NCI-H2107 treated with DMSO at 0.1 percent for 48 hours (cell line): Measurements from ENCODE around the gene MTA1.

Source experiments
- DNase-seq: peaks from one replicate; lab custom pipeline; 2025; ENCODE audit not compliant: unreplicated experiment; lab: John Stamatoyannopoulos, UW

MTA1 gene

DNA sequence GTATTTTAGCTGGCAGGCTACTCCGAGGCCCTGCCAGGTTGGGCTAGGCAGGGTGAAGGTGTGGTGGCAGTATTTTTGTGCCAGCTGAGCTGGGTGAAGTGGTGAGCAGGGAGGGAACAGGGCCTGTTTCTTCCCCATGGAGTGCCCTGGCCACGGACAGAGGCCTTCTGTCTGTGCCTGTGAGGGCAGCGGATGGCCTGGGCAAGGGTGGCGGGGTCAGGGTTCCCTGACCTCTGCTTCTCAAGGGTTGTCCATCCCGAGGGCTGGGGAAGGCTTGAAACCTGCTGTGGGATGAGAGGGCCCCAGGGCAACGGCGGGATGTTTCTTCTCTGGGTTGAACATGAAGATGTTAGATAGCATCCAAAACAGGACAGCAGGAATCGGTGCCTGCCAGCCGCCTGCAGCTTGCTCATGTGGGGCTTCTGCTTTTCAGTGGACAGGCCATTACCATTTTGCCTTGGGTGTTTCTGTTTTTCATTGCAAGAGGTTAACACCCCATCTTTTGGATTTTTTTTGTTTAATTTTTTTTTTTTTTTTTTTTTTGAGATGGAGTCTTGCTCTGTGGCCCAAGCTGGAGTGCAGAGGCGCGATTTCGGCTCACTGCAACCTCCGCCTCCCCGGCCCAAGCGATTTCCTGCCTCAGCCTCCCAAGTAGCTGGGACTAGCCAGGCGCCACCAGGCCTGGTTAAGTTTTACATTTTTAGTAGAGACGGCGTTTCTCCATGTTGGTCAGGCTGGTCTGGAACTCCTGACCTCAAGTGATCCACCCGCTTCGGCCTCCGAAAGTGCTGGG, 3.3 kb downstream of the MTA1 start:
- no peak for DNase-seq

DNA sequence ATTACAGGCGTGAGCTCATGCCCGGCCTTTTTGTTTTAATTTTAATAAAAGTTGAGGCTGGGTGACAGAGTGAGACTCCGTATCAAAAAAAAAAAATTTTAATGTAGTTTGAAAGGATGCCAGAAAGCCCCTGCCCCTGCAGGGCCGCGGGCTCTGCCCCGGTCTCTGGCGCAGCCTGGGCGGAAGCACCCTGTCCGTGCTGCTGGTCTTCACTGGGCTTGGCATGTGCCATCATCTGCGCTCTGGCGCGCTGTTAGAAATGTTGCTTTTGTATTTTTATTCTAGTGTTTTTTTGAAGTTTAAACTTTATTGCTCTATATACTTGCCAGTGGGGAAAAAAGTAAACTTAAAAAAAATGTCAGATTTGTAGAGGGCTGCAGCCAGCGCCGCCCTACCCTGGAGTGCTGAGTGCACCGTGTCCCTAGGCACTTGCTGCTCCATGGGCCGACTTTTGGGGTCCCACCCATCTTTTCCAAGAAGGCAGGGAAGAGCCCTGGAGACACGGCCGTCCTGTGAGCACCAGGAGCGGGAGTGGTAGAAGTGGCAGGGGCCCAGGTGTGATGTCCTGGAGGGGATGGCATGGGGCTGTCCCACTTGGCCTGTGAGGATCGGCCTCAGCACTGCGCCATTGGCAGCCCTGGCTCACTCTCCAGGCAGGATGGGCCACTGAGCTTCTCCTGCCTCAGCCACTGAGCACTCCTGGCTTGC, 4.0 kb downstream of the MTA1 start:
- no peak for DNase-seq

DNA sequence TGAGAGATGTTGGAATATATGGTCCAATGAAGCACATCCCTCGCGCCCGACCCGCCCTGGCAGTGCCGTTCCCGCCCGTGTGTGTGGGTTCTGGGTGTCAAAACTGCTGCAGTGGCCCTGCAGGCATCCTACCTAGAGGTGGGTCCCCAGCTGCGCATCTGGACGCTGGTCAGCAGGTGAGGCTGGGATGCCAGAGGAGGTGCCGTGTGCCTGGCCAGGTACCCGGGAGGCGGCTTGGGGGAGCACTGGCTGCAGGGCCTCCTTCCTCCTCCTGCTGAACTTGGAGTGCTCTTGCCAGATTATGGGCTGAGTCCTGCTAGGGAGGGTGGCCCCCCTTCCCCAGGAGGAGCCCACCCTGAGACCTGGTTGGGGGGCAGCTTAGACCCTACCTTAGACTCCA, 5.2 kb downstream of the MTA1 start:
- DNase-seq: no peak

DNA sequence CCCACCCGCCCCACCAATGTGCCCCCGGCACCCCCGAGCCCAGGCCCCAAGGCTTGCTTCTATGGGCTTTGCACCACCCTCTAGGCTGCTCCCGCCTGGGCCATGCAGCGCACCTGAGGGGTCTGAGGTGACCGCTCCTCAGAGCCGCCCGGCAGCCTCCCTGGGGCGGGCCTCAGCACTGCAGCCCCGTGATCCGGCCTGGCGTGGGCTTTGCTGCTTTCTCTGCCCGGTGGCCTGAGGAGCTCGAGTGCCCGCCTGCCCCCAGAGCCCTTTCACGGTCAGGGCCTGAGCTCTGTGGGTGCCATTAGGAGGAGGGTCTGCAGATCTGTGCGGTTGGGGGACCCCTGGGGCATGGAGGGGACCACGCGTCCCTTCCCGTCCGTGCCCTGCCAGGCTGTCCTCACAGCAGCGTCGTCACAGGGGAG, 6.2 kb downstream of the MTA1 start:
- no peak for DNase-seq

DNA sequence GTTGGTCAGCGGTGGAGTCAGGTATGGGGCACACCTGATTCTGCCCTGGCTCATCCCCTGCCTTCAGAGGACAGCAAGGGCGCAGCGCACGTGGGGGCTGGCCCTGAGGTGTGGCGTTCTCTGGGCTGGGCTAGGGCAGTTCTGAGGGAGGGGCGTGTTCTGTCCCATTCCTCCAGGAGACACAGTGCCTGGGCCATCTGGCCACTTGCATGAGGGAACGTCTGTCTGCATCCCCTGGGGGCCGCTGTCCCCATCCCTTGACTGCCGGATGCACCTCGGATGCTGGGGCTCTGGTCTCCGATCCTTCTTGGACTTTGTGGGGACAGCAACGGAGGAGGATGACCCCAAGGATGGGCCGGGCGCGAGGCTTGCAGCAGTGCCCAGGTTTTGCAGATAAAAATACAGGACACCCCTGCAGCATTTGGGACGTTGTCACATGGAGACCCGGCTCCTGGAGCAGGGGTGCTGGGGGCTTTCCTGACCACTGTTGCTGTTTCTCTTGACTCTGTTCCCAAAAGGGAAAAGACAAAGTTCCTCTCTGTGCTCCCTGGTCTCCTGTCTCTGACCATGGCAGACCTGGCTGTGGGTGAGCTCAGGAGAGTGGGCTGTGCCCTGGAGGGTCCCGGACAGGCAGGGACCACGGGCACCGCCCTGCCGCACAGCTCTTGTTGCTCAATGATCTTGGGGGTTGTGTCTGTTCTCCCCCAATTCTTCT, 6.9 kb downstream of the MTA1 start:
- no peak for DNase-seq

DNA sequence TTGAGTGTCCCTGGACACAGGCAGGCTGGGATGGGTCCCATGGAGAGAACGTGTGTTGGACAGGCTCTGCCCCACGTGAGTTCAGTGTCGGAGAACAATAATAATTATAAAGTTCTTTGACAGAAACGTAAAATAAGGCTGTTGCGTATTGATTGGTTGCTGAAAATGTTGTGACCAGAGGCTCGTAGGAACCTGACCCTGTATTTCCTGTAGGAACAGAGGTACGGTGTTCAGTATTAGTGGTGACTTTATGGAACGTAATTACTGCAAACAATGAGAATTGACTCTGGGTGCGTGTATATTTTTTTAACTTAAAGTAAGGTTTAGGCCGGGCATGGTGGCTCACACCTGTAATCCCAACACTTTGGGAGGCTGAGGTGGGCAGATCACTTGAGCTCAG, 7.8 kb downstream of the MTA1 start:
- DNase-seq: no peak

DNA sequence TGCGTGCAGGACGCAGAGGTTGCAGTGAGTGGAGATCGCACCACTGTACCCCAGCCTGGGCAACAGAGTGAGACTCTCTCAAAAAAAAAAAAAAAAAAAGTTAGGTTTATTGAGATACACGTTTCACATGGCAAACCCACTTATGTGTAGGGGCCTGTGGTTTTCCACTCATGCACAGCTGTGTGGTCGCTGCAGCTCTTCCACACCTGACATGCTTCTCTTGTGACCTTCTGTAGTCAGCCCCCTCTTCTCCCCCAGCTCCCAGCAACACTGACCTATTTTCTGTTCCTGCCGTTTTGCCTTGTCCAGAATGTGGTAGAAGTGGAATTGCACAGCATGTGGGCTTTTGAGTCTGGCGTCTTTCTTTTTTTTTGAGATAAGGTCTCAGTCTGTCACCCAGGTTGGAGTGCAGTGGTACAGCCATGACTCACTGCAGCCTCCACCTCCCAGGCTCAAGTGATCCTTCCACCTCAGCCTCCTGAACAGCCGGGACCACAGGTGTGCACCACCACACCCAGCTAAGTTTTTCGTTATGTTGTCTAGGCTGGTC, 8.4 kb downstream of the MTA1 start:
- no peak for DNase-seq

DNA sequence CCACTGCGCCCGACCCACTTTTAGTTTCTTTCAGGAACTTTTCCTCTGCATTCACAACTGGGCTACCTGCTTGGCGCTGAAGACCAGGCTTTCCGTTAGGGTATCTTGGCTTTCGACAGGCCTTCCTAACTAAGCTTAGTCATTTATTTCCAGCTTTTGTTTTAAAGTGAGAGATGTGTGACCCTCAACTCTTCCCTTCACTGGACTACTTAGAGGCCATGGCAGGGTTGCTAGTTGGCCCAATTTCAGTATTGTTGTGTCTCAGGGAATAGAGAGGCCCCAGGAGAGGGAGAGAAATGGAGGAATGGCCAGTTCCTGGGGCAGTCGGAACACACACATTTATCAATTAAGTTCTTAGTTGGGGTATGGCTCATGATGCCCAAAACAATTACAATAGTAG, 10.4 kb downstream of the MTA1 start:
- DNase-seq: no peak

DNA sequence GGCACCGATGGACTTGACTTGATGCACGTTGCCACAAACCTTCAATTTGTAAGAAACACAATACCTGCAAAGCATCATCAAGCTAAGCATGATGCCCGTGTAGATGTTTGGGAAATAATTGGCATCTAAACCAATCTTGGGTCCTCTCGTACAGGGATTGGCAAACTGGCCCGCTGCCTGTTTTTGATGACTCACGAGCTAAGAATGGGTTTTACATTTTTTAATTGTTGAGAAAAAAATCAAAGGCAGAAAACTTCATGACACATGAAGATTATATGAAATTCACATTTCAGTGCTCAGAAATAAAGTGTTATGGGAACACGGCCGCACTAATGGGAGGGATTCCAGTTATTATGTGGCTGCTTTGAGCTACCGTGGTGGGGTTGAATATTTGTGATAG, 10.9 kb downstream of the MTA1 start:
- no peak for DNase-seq

DNA sequence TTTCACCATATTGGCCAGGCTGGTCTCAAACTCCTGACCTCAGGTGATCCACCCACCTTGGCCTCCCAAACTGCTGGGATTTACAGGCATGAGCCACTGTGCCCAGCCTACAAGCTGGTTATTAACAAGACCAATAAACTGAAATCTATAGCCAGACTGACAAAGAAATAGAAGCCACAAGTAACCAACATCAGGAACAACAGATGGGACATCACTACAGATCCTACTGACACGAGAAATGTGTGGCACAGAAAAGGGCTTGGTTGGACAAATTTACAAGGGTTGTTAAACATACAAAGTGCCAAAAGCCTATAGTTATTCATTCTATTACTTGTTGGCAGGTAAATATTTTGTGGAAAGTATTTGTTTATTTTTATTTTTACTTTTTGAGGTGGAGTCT, 11.6 kb downstream of the MTA1 start:
- DNase-seq: no peak

DNA sequence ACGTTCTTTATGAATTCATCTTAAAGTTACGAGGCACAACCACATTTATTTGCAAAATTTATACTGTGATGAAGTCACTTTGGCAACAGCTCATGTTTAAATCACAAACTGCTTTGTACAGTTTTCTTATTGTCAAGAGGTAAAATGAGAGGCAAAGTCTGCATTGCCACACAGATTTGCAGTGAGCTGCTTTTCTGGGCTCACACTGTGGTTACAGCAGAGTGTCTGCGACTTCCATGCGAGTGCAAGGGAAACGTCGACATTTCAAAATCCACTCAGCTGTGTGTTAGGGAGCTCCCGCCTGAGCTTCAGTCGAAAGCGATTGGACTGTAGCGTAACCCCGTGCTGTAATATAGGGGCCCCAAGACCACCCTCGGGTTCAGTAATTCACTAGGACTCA, 13.0 kb downstream of the MTA1 start:
- DNase-seq: no peak

DNA sequence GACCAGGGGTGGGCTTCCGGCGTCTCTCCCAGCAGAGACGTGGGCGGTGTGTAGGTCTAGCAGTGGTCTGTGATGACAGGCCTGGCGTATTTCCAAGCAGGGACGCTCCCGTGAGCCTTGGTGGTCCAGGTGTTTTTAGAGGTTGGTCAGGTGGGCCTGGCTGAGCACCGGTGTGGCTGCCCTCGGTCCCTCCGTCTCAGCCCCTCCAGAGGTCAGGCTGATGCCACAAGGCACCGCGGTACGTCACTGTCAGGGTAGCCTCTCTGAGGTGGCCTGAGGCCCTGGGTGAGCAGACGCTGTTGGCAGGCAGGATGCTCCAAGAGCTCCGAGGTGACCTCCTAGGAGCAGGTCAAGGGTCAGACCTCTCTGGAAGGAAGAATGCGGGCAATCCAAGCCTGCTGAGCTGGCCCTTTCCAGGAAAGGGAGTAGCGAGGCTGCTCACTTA, 13.6 kb downstream of the MTA1 start:
- DNase-seq: no peak

DNA sequence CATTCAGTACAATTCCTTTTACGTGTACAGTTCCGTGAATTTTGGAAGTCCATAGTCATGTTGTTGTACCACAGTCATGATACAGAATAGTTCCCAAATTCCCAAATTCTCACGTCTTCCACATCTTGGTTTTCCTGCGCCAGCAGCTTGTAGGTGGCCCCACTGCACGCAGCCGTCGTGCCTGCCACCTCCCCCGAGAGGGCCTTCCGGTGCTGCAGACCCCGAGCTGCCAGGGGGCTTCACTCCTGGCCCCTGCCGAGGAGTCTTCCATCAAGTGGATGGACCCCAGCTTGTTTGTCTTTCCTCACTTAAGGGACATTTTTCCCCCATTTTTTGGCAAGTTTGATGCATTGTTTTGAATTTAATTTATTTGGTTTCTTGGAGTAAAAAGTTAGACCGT, 16.8 kb downstream of the MTA1 start:
- no peak for DNase-seq

DNA sequence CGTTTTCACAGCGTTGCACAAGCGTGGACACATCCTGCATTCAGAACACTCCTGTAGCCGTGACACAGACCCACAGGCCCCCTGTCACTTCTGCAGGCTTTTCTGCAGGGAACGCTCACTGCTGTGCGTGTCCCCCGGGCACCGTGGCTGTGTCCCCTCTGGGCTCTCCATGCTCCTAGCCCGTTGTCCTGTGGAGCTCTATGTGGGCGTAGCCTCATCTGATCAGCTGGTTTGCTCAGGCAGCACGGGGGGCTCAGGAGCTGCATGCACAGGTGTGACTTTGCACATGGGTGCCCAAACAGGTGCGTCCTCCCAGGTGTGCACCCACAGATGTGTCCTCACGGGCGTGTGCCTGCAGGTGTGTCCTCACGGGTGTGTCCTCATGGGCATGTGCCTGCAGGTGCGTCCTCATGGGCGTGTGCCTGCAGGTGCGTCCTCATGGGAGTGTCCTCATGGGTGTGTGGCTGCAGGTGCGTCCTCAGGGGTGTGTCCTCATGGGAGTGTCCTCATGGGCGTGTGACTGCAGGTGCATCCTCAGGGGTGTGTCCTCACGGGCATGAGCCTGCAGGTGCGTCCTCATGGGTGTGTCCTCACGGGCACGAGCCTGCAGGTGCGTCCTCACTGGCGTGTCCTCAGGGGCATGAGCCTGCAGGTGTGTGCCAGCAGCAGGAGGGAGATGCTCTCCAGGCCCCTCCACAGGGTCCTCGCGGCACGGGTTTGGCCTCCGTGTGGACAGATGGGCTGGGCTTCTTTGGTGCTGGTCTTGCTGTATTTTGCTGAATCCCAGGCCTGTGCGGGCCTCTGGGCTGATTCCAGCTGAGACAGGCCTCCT, 17.5 kb downstream of the MTA1 start:
- no peak for DNase-seq

DNA sequence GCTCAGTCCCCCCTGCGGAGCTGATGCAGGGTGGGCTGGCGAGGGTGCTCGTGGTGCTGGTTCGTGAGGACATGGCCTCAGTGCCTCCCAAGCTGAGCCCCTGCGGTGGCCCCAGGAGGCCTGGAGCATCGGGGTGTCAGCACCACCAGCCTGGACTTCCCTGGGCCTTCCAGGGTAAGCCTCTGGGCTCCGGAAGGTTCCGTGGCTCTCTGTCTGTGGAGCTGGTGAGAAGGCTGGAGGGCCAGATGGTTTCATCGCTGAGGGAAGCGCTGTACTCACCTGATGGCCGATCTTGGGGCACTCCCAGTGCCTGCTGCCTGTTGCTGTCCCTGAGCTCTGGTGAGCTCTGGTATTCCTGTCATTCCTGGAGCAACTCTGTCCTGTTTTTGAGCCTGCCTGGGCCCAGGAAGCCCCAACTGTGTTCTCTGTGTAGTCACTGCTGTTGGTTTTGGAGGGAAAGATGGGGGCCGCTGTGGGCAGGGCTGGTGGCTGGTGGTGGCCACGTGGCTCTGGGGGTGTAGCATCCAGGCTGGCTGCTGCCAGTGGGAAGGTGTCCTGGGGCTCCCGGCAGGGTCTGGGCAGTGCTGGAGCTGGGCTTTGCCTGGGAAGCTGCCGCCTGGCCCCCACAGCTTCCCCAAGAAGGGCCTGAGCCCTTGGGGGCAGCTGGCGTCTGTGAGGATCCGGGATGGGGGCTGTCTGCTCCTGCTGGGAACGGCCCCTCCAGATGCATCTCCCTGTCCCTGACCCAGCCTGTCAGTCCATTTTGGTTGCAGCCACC, 18.3 kb downstream of the MTA1 start:
- no peak for DNase-seq

DNA sequence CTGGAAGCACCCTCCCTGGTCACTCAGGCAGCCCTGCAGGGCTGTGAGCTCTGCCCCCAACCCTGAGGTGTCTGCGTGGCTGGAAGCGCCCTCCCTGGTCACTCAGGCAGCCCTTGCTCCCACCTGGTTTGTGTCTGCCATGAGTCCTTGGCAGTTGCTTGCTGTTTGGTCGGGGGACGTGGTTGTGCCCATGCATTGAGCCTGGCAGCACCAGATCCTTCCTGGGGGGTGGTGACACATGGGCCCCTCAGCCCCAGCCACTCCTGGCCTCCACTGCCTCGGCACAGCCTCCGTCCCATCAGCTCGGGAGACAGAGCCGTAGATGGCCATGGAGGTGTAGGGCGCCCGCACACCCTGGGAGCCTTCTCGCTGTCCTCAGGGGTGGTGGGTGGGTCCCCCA, 19.6 kb downstream of the MTA1 start:
- DNase-seq: no peak

DNA sequence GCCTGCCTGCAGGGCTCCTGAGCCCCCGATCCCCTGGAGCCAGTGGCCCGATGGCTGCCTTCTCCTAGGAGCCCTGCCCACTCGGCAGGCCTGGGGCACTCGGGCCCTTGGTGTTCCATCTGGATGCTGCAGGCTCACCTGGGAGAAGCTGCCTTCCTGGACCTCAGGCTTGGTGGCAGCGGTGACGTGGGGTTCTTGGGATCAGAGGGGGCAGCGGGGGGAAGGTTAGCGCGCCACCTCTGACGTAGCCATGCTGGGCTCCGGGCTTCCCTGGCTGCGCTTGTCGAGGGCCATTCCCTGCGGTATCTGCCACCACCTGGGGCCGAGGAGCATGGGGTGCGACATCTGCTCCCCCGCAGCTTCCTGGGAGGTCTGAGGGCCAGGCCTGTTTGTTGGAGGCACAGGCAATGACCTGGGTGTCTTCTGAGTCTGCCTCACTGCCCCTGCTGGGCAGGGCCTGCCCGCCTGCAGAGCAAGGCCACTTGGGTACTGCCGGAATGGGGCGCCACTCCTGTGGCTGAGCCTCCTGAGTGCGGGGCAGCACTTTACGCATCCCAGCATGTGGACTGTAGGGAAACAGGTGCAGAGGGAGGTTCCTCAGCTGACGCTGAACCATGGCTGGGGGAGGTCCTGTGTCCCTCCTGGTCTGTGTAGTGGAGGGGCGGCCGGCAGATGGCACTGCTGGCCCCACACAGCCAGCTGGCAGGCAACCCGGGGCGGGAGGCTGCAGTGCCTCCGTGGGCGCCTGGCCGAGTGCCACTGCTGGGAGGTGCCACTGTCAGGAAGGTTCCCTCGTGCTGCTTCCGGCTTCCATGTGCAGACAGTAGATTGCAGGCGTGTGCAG, 20.3 kb downstream of the MTA1 start:
- DNase-seq: no peak

DNA sequence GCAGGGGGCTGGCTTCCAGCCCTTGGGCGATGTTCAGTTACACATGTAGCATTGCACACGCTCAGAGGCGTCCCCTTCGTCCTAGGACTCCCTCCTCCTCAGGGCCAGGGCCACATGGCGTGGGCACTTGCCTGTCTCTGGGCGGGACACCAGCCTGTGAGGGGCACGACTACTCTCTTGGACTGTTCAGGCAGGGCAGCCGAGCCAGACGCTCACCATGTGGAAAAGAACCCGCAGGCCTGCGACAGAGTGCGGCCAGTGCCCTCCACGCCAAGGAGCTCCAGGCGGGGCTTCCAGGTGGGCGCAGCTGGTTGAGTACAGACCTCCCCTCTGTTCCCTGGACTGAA, 20.9 kb downstream of the MTA1 start:
- DNase-seq: no peak

DNA sequence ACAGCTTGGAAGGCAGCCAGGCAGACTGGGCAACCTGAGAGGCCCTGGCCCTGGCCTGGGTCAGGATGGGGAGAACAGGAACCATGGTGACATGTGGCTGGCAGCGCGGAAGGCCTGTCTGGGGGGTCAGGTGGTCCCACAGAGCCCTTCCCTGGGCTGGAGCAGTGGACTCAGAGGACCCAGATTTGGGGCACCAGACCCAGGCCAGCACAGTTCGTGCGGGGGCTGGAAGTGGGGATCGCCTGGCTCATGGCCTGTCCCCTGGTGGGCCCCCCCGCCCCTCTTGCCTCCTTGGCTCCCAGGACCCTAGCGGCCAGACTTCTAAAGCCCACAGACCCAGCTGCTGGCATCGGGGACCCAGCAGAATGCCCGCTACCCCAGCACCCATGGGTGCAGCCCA, 21.4 kb downstream of the MTA1 start:
- DNase-seq: no peak
